ENCODE data around the gene G3BP1.

DNA sequence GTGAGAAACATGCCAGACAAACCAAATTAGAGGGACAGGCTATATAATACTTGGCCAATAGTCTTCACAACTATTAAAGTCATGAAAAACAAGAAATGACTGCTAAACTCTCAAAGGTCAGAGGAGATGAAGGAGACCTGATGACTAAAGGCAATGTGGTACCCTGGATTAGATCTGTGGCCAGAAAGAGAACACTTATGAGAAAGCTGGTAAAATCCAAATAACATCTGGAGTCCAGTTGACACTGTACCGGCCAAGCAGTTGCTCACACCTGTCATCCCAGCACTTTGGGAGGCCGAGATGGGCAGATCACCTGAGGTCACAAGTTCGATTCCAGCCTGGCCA lies 37.7 kb upstream of the G3BP1 start:
- TF ChIP-seq NFATC3 (IDR thresholded peaks at IDR 0.05) (no peak), MTF1 (CRISPR knock-in tag; IDR thresholded peaks at IDR 0.05; ENCODE audit: borderline replicate concordance) (no peak)

Data from K562 (cell line).